Activated CD8-positive, alpha-beta memory T cell treated with anti-CD3 and anti-CD28 coated beads, Interleukin-2, amount 50 U/mL, for 48 hours (primary cell): Measurements from ENCODE around the gene ANK2.

Source experiments
- DNase-seq: peaks from one replicate; pipeline ENCODE4 v3.0.0-alpha.2; 2020

ANK2 gene

GRCh38 chr4:113293043-113293560 is 243.6 kb downstream of the ANK2 start:
- no peak for DNase-seq

GRCh38 chr4:113293674-113294073 is 244.2 kb downstream of the ANK2 start:
- DNase-seq = no peak

GRCh38 chr4:113294908-113295307 is 245.5 kb downstream of the ANK2 start:
- no peak for DNase-seq

- DNase-seq = no peak
Observed at GRCh38 chr4:113300471-113300928, 251.0 kb downstream of the ANK2 start.

- no peak for DNase-seq
Observed at GRCh38 chr4:113302051-113302450, 252.6 kb downstream of the ANK2 start.

- no peak for DNase-seq
Observed at GRCh38 chr4:113303315-113303714, 253.9 kb downstream of the ANK2 start.

- DNase-seq = no peak
Observed at GRCh38 chr4:113311047-113311446, 261.6 kb downstream of the ANK2 start.

- no peak for DNase-seq
Observed at GRCh38 chr4:113312529-113312928, 263.1 kb downstream of the ANK2 start.

- DNase-seq = no peak
Observed at GRCh38 chr4:113314426-113314825, 265.0 kb downstream of the ANK2 start.

GRCh38 chr4:113316879-113317278 is 267.4 kb downstream of the ANK2 start:
- DNase-seq = no peak

GRCh38 chr4:113317523-113317922 is 268.1 kb downstream of the ANK2 start:
- no peak for DNase-seq

- no peak for DNase-seq
Observed at GRCh38 chr4:113322736-113323135, 273.3 kb downstream of the ANK2 start.

GRCh38 chr4:113325876-113326615 is 276.6 kb downstream of the ANK2 start:
- no peak for DNase-seq

- no peak for DNase-seq
Observed at GRCh38 chr4:113327494-113327893, 278.0 kb downstream of the ANK2 start.

- DNase-seq = no peak
Observed at GRCh38 chr4:113328514-113328913, 279.1 kb downstream of the ANK2 start.

- no peak for DNase-seq
Observed at GRCh38 chr4:113330200-113330599, 280.7 kb downstream of the ANK2 start.

GRCh38 chr4:113331811-113332210 is 282.4 kb downstream of the ANK2 start:
- DNase-seq = no peak

GRCh38 chr4:113332701-113333100 is 283.2 kb downstream of the ANK2 start:
- no peak for DNase-seq

GRCh38 chr4:113335746-113336145 is 286.3 kb downstream of the ANK2 start:
- no peak for DNase-seq

GRCh38 chr4:113336556-113336955 is 287.1 kb downstream of the ANK2 start:
- DNase-seq = no peak

GRCh38 chr4:113339430-113339813 is 290.0 kb downstream of the ANK2 start:
- no peak for DNase-seq

- DNase-seq = no peak
Observed at GRCh38 chr4:113344100-113344499, 294.6 kb downstream of the ANK2 start.

- no peak for DNase-seq
Observed at GRCh38 chr4:113347245-113347644, 297.8 kb downstream of the ANK2 start.

- no peak for DNase-seq
Observed at GRCh38 chr4:113349430-113349829, 300.0 kb downstream of the ANK2 start.

- DNase-seq = no peak
Observed at GRCh38 chr4:113350576-113350975, 301.1 kb downstream of the ANK2 start.
